BE2C (cell line): ENCODE data around the gene C5orf52. TPM values are rescaled to one million over a fixed set of nuclear protein-coding genes. Genes with fewer than 3 reads are reported as not detected.

ENCODE experiments used
- DNase-seq: peaks from one replicate; pipeline ENCODE4 v3.0.0-alpha.2; 2020
- H3K27me3 ChIP-seq: fragments of 250-450 bp; sonication (Bioruptor Pico); 2 replicates; pipeline ENCODE4 v1.5.1; 2020; ENCODE audit warnings: mild to moderate bottlenecking
- H3K36me3 ChIP-seq: fragments of 250-450 bp; sonication (Bioruptor Pico); 2 replicates; pipeline ENCODE4 v1.5.1; 2020; ENCODE audit warnings: mild to moderate bottlenecking
- H3K4me1 ChIP-seq: fragments of 250-450 bp; sonication (Bioruptor Pico); 2 replicates; pipeline ENCODE4 v1.5.1; 2020
- H3K4me3 ChIP-seq: 2 replicates; pipeline ENCODE4 v1.5.1; 2011; ENCODE audit warnings: low read depth, low read length
- H3K9me3 ChIP-seq: fragments of 250-450 bp; sonication (Bioruptor Pico); 2 replicates; pipeline ENCODE4 v1.5.1; 2020
- CTCF ChIP-seq: IDR thresholded peaks from 2 replicates; pipeline ENCODE4 v1.5.1; 2012; ENCODE audit warnings: mild to moderate bottlenecking, low read depth, low read length
- polyA plus RNA-seq: library from polyadenylated mRNA; unstranded; fragments of >200 nt; gene quantifications from one replicate; pipeline ENCODE4 v1.2.1, GENCODE V29; 2012; ENCODE audit warnings: low read depth, missing spikeins; ENCODE audit not compliant: insufficient read length, insufficient read depth

The C5orf52 gene
- not detected for polyA plus RNA-seq

GRCh38 chr5:157670662-157671591, at the start of gene C5orf52:
Gene C5orf52 (plus strand): TSS chr5:157671533. CDS start chr5:157671615, 82 bp downstream.
- H3K4me3 ChIP-seq = peak within 1 kb of the TSS; percentile 28
- H3K27me3 ChIP-seq = peaks cover 25% of the 10 kb centered on the region
- no peak for TF ChIP-seq CTCF
- no peaks in the 10 kb centered on the region for H3K36me3 ChIP-seq
- DNase-seq = no peak
- no peaks in the 10 kb centered on the region for H3K9me3 ChIP-seq
- H3K4me1 ChIP-seq = no peaks in the 10 kb centered on the region

- Histone ChIP-seq H3K4me1 (no peaks in the 10 kb centered on the region), H3K36me3 (no peaks in the 10 kb centered on the region), H3K4me3 (no peak overlapping the region), H3K27me3 (peaks cover 3% of the 10 kb centered on the region), H3K9me3 (no peaks in the 10 kb centered on the region)
- TF ChIP-seq CTCF = no peak
- no peak for DNase-seq
Observed at GRCh38 chr5:157624144-157624543, 47.2 kb upstream of the C5orf52 start.

- Histone ChIP-seq H3K4me3 (no peak overlapping the region), H3K4me1 (no peaks in the 10 kb centered on the region), H3K27me3 (peaks cover 3% of the 10 kb centered on the region), H3K9me3 (no peaks in the 10 kb centered on the region), H3K36me3 (no peaks in the 10 kb centered on the region)
- no peak for DNase-seq
- no peak for TF ChIP-seq CTCF
Observed at GRCh38 chr5:157626831-157627230, 44.5 kb upstream of the C5orf52 start.

- Histone ChIP-seq H3K4me3 (no peak overlapping the region), H3K9me3 (no peaks in the 10 kb centered on the region), H3K27me3 (no peaks in the 10 kb centered on the region; the same call in 1 of the 2 replicates), H3K4me1 (no peaks in the 10 kb centered on the region), H3K36me3 (no peaks in the 10 kb centered on the region)
- no peak for TF ChIP-seq CTCF
- DNase-seq = no peak
Observed at GRCh38 chr5:157630341-157630740, 41.0 kb upstream of the C5orf52 start.

- H3K4me1 ChIP-seq = no peaks in the 10 kb centered on the region
- H3K9me3 ChIP-seq = no peaks in the 10 kb centered on the region
- no peak overlapping the region for H3K4me3 ChIP-seq
- DNase-seq = no peak
- TF ChIP-seq CTCF = no peak
- no peaks in the 10 kb centered on the region for H3K36me3 ChIP-seq
- 0 out of 2 replicates have a peak, but pooled peaks cover 4% of the 10 kb centered on the region for H3K27me3 ChIP-seq
Observed at GRCh38 chr5:157640406-157641066, 30.8 kb upstream of the C5orf52 start.
